Memory B cell (primary cell): Measurements from ENCODE around the gene DHRSX.
"Not testable (repeated sequence)": the region's sequence is repeated elsewhere in the genome, so short reads cannot be mapped to it uniquely, and the experiment has no call there.

Experiments
- ATAC-seq: fragments of 150-1000 bp; cut with Tn5 transposase; 2 replicates; pipeline ENCODE4 v1.10.0; 2021; ENCODE audit warnings: low read depth, mild to moderate bottlenecking, moderate library complexity
- DNase-seq, 2 donors: peaks; one replicate each; pipeline ENCODE4 v3.0.0; 2022; ENCODE audit warnings: low spot score in 2 of 2
- H3K27ac Mint-ChIP-seq: one replicate; pipeline ENCODE4 v1.8.0; 2022; ENCODE audit warnings: mild to moderate bottlenecking, moderate library complexity, mixed read lengths
- H3K27me3 Mint-ChIP-seq: one replicate; pipeline ENCODE4 v1.8.0; 2022; ENCODE audit warnings: mixed read lengths
- H3K36me3 Mint-ChIP-seq: one replicate; pipeline ENCODE4 v1.8.0; 2022; ENCODE audit warnings: mild to moderate bottlenecking, mixed read lengths
- H3K4me1 Mint-ChIP-seq: one replicate; pipeline ENCODE4 v1.8.0; 2022; ENCODE audit warnings: mixed read lengths
- H3K4me3 Mint-ChIP-seq: one replicate; pipeline ENCODE4 v1.8.0; 2022; ENCODE audit warnings: mild to moderate bottlenecking, moderate library complexity, mixed read lengths
- H3K9me3 Mint-ChIP-seq: one replicate; pipeline ENCODE4 v1.8.0; 2022; ENCODE audit warnings: mixed read lengths

The DHRSX gene

DNA sequence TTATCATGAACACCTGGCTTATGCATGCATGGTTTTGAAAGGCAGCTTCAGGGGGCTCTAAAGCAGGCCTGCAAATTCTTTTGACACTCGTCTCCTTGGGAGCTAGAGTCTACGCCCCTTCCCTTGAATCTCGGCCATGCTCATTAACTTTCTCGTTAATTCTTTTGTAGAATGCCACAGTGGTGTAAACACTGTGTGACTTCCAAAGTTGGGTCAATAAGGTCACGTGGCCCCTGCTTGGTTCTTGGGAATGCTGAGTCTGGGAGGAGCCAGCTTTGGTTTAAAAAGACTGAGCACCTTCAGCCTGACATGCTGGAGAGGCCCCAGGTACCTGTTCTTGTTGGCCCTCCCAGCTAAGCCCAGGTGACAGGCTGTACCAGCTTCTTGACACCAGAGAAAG, 228.4 kb downstream of the DHRSX start:
- peaks cover 3% of the 10 kb centered on the region for H3K4me1 Mint-ChIP-seq
- H3K27ac Mint-ChIP-seq: no peak overlapping the region
- H3K27me3 Mint-ChIP-seq: no peaks in the 10 kb centered on the region
- no peak for ATAC-seq
- DNase-seq: no peak
- no peak overlapping the region for H3K4me3 Mint-ChIP-seq
- peaks cover 1% of the 10 kb centered on the region for H3K9me3 Mint-ChIP-seq
- peaks cover 32% of the 10 kb centered on the region for H3K36me3 Mint-ChIP-seq

DNA sequence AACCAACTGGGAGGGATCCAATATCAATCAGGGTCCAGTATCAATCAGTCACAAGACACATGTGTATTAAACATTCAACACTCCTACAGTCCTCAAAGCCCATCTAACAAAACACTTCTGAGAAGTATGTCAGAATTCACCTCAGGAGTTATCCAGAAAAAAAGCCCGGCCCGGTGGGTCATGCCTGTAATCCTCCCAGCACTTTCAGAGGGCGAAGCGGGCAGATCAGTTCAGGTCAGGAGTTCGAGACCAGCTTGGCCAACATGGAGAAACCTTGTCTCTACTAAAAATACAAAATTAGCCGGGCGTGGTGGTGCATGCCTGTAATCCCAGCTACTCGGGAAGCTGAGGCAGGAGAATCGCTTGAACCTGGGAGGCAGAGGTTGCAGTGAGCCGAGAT, 229.2 kb downstream of the DHRSX start:
- not testable (repeated sequence) for H3K27me3 Mint-ChIP-seq, ATAC-seq, H3K9me3 Mint-ChIP-seq, H3K4me3 Mint-ChIP-seq, DNase-seq, H3K27ac Mint-ChIP-seq, H3K4me1 Mint-ChIP-seq
- H3K36me3 Mint-ChIP-seq: peaks cover 35% of the 10 kb centered on the region

DNA sequence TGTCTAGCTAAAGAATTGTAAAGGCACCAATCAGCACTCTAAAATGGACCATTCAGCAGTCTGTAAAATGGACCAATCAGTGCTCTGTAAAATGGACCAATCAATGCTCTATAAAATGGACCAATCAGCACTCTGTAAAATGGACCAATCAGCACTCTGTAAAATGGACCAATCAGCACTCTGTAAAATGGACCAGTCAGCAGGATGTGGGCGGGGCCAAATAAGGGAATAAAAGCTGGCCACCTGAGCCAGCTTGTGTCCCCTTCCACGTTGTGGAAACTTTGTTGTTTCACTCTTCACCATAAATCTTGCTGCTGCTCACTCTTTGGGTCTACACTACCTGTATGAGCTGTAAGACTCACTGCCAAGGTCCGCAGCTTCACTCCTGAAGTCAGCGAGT, 230.0 kb downstream of the DHRSX start:
- H3K4me3 Mint-ChIP-seq, DNase-seq, H3K4me1 Mint-ChIP-seq, H3K27me3 Mint-ChIP-seq, H3K9me3 Mint-ChIP-seq, ATAC-seq, H3K27ac Mint-ChIP-seq: not testable (repeated sequence)
- peaks cover 30% of the 10 kb centered on the region for H3K36me3 Mint-ChIP-seq

DNA sequence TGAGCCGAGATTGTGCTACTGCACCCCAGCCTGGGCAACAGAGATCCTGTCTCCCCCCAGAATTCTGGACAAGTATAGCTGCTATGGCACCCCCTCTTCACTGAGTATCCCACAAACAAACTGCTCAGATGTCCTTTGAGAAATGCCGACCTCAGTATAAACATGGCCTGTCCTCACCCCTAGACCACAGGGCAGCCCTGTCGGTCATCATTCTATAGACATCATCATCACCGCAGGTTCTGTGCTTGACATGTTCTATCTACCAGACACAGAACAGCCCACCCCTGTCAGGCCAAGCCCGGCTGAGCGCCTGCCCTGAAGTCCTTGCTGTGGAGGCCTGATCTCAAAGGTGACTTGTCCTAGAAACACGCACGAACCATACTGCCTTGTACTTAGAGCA, 232.9 kb downstream of the DHRSX start:
- no peaks in the 10 kb centered on the region for H3K27me3 Mint-ChIP-seq
- no peak overlapping the region for H3K4me3 Mint-ChIP-seq
- peaks cover 2% of the 10 kb centered on the region for H3K4me1 Mint-ChIP-seq
- no peak overlapping the region for H3K27ac Mint-ChIP-seq
- peaks cover 30% of the 10 kb centered on the region for H3K36me3 Mint-ChIP-seq
- ATAC-seq (no peak), DNase-seq (no peak)
- peaks cover 1% of the 10 kb centered on the region for H3K9me3 Mint-ChIP-seq

DNA sequence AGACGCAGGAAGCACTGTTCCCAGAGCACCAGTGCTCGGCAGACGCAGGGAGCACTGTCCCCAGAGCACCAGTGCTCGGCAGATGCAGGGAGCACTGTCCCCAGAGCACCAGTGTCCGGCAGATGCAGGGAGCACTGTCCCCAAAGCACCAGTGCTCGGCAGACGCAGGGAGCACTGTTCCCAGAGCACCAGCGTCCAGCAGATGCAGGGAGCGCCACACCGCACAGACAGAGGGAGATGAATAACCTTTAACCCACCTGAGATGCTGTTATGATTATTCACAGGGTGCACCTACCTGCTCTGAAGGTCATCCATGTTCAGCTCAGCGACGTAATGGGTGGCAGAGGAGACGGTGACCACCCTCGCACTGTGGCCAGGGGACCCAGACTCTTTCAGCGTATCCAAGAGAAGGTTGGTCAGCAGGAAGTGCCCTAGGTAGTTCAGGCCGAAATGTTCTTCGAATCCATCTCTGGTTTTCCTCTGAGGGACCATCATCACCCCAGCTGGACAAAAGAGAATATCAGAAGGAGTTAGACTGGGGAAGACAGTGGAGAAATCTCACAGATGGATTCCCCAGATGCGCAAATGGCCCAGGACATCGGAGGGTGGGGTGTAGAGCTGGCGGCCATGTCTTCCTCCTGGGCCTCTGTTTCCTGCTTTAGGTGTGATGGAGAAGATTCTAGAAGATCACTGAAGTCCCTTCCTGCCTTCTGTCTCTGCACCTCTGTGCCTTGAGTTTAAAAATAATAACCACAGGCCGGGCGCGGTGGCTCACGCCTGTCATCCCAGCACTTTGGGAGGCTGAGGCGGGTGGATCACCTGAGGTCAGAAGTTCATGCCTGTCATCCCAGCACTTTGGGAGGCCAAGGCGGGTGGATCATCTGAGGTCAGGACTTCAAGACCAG, 234.1 kb downstream of the DHRSX start:
- peaks cover 12% of the 10 kb centered on the region for H3K4me1 Mint-ChIP-seq
- ATAC-seq: no peak
- H3K4me3 Mint-ChIP-seq: no peak overlapping the region
- peaks cover 1% of the 10 kb centered on the region for H3K9me3 Mint-ChIP-seq
- H3K27me3 Mint-ChIP-seq: no peaks in the 10 kb centered on the region
- no peak for DNase-seq
- no peak overlapping the region for H3K27ac Mint-ChIP-seq
- peaks cover 30% of the 10 kb centered on the region for H3K36me3 Mint-ChIP-seq

DNA sequence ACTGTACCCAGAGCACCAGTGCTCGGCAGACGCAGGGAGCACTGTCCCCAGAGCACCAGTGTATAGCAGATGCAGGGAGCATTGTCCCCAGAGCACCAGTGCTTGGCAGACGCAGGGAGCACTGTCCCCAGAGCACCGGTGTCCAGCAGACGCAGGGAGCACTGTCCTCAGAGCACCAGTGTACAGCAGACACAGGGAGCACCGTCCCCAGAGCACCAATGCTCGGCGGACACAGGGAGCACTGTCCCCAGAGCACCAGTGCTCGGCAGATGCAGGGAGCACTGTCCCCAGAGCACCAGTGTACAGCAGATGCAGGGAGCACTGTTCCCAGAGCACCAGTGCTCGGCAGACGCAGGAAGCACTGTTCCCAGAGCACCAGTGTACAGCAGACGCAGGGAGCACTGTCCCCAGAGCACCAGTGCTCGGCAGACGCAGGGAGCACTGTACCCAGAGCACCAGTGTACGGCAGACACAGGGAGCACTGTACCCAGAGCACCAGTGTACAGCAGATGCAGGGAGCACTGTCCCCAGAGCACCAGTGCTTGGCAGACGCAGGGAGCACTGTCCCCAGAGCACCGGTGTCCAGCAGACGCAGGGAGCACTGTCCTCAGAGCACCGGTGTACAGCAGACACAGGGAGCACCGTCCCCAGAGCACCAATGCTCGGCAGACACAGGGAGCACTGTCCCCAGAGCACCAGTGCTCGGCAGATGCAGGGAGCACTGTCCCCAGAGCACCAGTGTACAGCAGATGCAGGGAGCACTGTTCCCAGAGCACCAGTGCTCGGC, 234.9 kb downstream of the DHRSX start:
- not testable (repeated sequence) for H3K4me3 Mint-ChIP-seq, DNase-seq, H3K27ac Mint-ChIP-seq, H3K9me3 Mint-ChIP-seq, ATAC-seq, H3K27me3 Mint-ChIP-seq
- Mint-ChIP-seq H3K36me3 (peaks cover 28% of the 10 kb centered on the region), H3K4me1 (peaks cover 12% of the 10 kb centered on the region)

DNA sequence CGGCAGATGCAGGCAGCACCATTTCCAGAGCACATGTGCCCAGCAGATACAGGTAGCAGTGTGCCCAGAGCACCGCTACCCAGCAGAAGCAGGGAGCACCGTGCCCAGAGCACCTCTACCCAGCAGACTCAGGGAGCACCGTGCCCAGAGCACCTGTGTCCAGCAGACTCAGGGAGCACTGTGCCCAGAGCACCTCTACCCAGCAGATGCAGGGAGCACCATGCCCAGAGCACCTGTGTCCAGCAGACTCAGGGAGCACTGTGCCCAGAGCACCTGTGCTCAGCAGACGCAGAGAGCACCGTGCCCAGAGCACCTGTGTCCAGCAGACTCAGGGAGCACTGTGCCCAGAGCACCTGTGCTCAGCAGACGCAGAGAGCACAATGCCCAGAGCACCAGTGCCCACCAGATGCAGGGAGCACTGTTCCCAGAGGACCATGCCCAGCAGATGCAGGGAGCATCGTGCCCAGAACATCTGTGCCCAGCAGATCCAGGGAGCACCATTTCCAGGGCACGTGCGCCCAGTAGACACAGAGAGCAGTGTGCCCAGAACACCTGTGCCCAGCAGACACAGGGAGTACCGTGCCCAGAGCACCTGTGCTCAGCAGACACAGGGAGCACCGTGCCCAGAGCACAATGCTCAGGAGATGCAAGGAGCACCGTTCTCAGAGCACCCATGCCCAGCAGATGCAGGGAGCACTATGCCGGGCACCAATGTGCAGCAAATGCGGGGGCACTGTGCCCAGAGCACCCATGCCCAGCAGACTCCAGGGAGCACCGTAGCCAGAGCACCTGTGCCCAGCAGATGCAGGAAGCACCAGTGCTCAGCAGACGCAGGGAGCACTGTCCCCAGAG, 236.4 kb downstream of the DHRSX start:
- Mint-ChIP-seq H3K36me3 (peaks cover 30% of the 10 kb centered on the region), H3K9me3 (no peaks in the 10 kb centered on the region), H3K4me1 (peaks cover 12% of the 10 kb centered on the region), H3K4me3 (no peak overlapping the region), H3K27me3 (no peaks in the 10 kb centered on the region), H3K27ac (peak overlapping the region; percentile 38)
- ATAC-seq (no peak), DNase-seq (no peak)

DNA sequence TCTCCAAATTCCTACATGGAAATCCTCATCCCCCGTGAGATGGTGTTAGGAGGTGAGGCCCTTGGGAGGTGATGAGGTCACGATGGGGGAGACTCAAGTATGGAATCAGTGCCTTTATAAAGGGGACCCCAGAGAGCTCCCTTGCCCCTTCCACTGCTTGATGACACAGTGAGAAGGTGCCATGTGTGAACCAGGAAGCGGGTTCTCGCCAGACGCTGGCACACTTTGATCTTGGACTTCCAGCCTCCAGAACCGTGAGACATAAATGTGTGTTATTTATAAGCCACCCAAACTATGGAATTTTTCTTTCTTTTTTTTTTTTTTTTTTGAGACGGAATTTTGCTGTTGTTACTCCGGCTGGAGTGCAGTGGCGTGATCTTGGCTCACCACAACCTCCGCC, 237.6 kb downstream of the DHRSX start:
- ATAC-seq (no peak), DNase-seq (no peak)
- Mint-ChIP-seq H3K27me3 (no peaks in the 10 kb centered on the region), H3K9me3 (no peaks in the 10 kb centered on the region), H3K4me3 (no peak overlapping the region), H3K4me1 (peaks cover 12% of the 10 kb centered on the region), H3K27ac (peak overlapping the region; percentile 30), H3K36me3 (peaks cover 35% of the 10 kb centered on the region)

DNA sequence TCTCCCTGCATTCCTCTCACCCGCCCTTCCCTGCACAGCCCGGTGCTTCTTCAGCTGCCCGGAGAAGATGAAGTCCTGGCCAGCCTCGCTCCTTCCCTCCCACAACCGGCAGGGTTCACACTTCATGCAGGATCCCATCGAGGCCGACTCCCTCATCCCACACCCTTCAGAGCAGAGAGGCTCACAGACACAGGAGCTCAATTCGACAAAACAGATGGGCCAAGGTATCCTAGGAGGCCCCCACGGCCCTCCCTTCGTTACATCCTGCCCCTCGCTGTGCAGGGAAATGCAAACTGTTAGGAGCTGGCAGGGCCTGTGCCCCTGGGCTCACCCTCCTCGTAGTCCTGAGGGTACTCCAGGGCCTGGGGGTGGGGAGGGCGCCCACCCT, 238.1 kb downstream of the DHRSX start:
- no peak overlapping the region for H3K4me3 Mint-ChIP-seq
- DNase-seq (no peak), ATAC-seq (peak; percentile 6)
- peaks cover 12% of the 10 kb centered on the region for H3K4me1 Mint-ChIP-seq
- peak overlapping the region; percentile 81 for H3K27ac Mint-ChIP-seq
- peaks cover 39% of the 10 kb centered on the region for H3K36me3 Mint-ChIP-seq
- H3K27me3 Mint-ChIP-seq: no peaks in the 10 kb centered on the region
- no peaks in the 10 kb centered on the region for H3K9me3 Mint-ChIP-seq

DNA sequence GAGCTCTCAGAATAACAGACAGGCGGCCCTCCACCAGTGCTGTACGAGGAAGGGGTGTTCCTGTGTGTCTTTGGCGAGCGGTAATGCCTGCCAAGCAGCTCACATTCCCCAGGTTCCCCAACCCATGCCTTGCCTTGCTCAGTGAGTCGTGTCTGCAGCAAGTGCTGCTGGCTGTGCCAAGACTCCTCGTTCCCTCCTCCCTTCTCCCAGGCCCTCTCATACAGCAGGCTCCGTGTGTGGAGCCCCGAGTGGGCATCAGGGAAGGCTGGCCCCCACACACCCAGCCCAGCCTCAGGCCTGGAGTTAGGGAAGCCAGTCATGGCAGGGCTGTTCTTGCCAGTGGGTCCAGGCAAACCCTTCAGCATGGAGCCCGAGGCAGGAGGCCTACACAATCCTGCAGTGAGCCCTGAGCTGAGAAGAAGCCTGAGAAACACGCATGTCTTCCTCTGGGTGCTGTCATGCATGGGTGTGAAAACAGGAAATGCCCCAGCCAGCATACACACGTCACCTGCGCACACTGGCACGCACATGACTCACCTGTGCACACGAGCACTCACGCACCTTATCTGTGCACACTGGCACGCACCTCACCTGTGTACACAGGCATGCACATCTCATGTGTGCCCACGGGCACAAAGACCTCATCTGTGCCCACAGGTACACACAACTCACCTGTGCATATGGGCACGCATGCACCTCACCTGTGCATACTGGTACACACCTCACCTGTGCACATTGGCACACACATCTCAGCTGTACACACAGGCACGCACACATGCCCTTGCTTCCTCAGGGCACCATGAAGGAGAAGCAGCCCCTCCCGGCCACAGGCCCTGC, 238.7 kb downstream of the DHRSX start:
- DNase-seq (peak in 1 of 2 donors; percentile 38), ATAC-seq (peak; percentile 86)
- Mint-ChIP-seq H3K27ac (peak overlapping the region; percentile 81), H3K36me3 (peaks cover 40% of the 10 kb centered on the region), H3K4me3 (no peak overlapping the region), H3K4me1 (peaks cover 12% of the 10 kb centered on the region), H3K9me3 (no peaks in the 10 kb centered on the region), H3K27me3 (no peaks in the 10 kb centered on the region)

DNA sequence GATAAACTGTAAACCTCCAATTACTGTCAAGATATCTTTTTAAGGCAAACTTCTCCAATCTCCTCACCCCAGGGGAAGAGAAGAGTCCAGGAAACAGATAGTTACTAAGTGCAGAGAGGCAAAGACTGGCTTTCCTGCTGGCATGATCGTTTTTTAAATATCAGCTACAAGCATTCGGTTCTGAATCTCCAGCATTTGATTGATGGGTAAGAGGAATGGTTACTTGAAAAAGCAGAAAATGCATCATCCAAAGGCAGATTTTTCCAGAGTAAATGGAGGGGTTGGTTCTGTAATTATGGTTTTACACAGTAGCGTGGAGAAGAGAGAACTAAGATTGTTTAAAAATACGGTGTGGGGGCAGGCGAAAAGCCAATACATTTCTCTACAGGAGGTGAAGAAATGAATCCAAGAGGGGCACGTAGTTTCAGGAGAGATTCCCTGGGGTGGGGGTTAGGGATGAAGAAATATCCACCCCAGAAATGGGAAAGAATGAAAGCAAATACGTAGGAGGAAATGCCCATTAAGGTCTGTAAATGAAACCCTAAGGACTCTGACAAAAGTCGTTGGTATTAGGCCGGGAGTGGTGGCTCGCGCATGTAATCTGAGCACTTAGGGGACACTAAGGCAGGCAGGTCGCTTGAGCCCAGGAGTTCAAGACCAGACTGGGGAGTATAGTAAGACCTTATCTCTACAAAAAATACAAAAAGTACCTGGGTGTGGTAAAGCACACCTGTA, 248.3 kb downstream of the DHRSX start:
- Mint-ChIP-seq H3K27me3 (no peaks in the 10 kb centered on the region), H3K9me3 (peaks cover 9% of the 10 kb centered on the region), H3K4me3 (no peak overlapping the region), H3K27ac (no peak overlapping the region), H3K4me1 (peaks cover 6% of the 10 kb centered on the region), H3K36me3 (peaks cover 28% of the 10 kb centered on the region)
- no peak for DNase-seq
- ATAC-seq: no peak

DNA sequence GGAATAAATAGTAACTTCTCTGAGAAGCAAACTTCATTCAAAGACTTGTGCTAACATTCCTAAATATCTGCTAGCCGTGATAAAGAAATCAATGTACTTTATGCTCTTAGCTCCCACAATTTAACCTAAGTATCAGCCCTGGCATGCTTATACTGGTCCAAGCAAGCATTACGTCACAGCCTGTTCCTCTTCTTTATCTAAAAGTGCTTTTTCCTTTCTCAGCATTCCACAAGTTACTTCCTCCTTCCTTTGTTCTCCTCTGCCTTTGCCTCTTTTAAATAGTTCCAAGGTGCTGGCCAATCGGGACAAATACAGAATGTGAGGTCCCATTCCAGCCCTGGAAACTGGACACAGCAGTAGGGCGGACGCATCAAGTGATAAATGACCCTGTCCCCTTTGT, 249.6 kb downstream of the DHRSX start:
- Mint-ChIP-seq H3K4me3 (no peak overlapping the region), H3K27ac (no peak overlapping the region), H3K36me3 (peaks cover 25% of the 10 kb centered on the region), H3K27me3 (no peaks in the 10 kb centered on the region), H3K4me1 (peaks cover 8% of the 10 kb centered on the region), H3K9me3 (peaks cover 9% of the 10 kb centered on the region)
- ATAC-seq (no peak), DNase-seq (no peak)
